Dermis microvascular lymphatic vessel endothelial cell (primary cell): ENCODE data around the gene FOXP2. TPM values are rescaled to one million over a fixed set of nuclear protein-coding genes. Genes with fewer than 3 reads are reported as not detected.
"Not testable (repeated sequence)": the region's sequence is repeated elsewhere in the genome, so short reads cannot be mapped to it uniquely, and the experiment has no call there.

Experiments used
- DNase-seq, 2 donors: peaks; one replicate each; pipeline versions ENCODE4 v3.0.0 to v3.0.0-alpha.2; 2010; ENCODE audit warnings: low read depth in 2 of 2
- total RNA-seq: library from RNA; depleted of rRNA; stranded (reverse); fragments of >200 nt; gene quantifications from 2 replicates; pipeline ENCODE4 v1.2.1, GENCODE V29; 2014

FOXP2 gene
- total RNA-seq, 1 donor from 2014 or later = 2.4 TPM

GRCh38 chr7:114580963-114581362 lies 166.3 kb downstream of the FOXP2 start:
- not testable (repeated sequence) for DNase-seq

- DNase-seq = no peak
These were observed 173.9 kb downstream of the FOXP2 start for GRCh38 chr7:114588506-114588905.

GRCh38 chr7:114589436-114589835 lies 174.8 kb downstream of the FOXP2 start:
- no peak for DNase-seq

- no peak for DNase-seq
These were observed 175.7 kb downstream of the FOXP2 start for GRCh38 chr7:114590298-114590697.

- no peak for DNase-seq
These were observed 184.3 kb downstream of the FOXP2 start for GRCh38 chr7:114598946-114599345.

GRCh38 chr7:114606100-114606499 lies 191.5 kb downstream of the FOXP2 start:
- DNase-seq = no peak

GRCh38 chr7:114608822-114609221 lies 194.2 kb downstream of the FOXP2 start:
- not testable (repeated sequence) for DNase-seq

GRCh38 chr7:114620208-114620607 lies 205.6 kb downstream of the FOXP2 start:
- no peak for DNase-seq

- DNase-seq = no peak
These were observed 207.6 kb downstream of the FOXP2 start for GRCh38 chr7:114622221-114622620.

- no peak for DNase-seq
These were observed 208.5 kb downstream of the FOXP2 start for GRCh38 chr7:114623146-114623545.

GRCh38 chr7:114627231-114627630 lies 212.6 kb downstream of the FOXP2 start:
- DNase-seq = no peak

GRCh38 chr7:114628362-114628761 lies 213.7 kb downstream of the FOXP2 start:
- DNase-seq = no peak

- DNase-seq = no peak
These were observed 215.1 kb downstream of the FOXP2 start for GRCh38 chr7:114629762-114630161.

- DNase-seq = no peak
These were observed 215.8 kb downstream of the FOXP2 start for GRCh38 chr7:114630201-114630990.

- no peak for DNase-seq
These were observed 216.7 kb downstream of the FOXP2 start for GRCh38 chr7:114631249-114631822.

GRCh38 chr7:114639451-114639850 lies 224.8 kb downstream of the FOXP2 start:
- DNase-seq = no peak

- no peak for DNase-seq
These were observed 229.8 kb downstream of the FOXP2 start for GRCh38 chr7:114644455-114644854.

GRCh38 chr7:114645451-114645850 lies 230.8 kb downstream of the FOXP2 start:
- no peak for DNase-seq

- no peak for DNase-seq
These were observed 232.9 kb downstream of the FOXP2 start for GRCh38 chr7:114647518-114647917.

GRCh38 chr7:114648117-114648516 lies 233.5 kb downstream of the FOXP2 start:
- no peak for DNase-seq

GRCh38 chr7:114648680-114649079 lies 234.1 kb downstream of the FOXP2 start:
- no peak for DNase-seq

GRCh38 chr7:114649689-114650088 lies 235.1 kb downstream of the FOXP2 start:
- DNase-seq = no peak

- no peak for DNase-seq
These were observed 235.9 kb downstream of the FOXP2 start for GRCh38 chr7:114650491-114650890.
